Muscle of leg (tissue), 11 donors: ENCODE data around the gene PWWP2A. TPM values are rescaled to one million over a fixed set of nuclear protein-coding genes. Genes with fewer than 3 reads are reported as not detected.

Experiments used
- DNase-seq: peaks from one replicate; pipeline ENCODE4 v3.0.0; 2013
- H3K27ac ChIP-seq: one replicate; pipeline ENCODE4 v1.5.1; 2013; ENCODE audit warnings: mild to moderate bottlenecking, low read length, control low read depth
- H3K27me3 ChIP-seq: one replicate; pipeline ENCODE4 v1.6.1; 2013; ENCODE audit warnings: low read length; ENCODE audit not compliant: control insufficient read depth, insufficient read depth
- H3K36me3 ChIP-seq: one replicate; pipeline ENCODE4 v1.6.1; 2013; ENCODE audit warnings: low read length; ENCODE audit not compliant: control insufficient read depth, insufficient read depth
- H3K4me1 ChIP-seq: one replicate; pipeline ENCODE4 v1.6.1; 2013; ENCODE audit warnings: low read length; ENCODE audit not compliant: control insufficient read depth, insufficient read depth
- H3K4me3 ChIP-seq: one replicate; pipeline ENCODE4 v1.5.1; 2013; ENCODE audit warnings: low read length, control low read depth
- H3K9me3 ChIP-seq: replicated peaks from 2 replicates; pipeline ENCODE4 v1.6.1; 2013; ENCODE audit warnings: low read depth, low read length; ENCODE audit not compliant: control insufficient read depth
- whole genome bisulfite sequencing: methylation state at CpG from one replicate; pipeline ENCODE4 v1.1.5; 2013; ENCODE audit warnings: missing lambda C conversion rate; ENCODE audit not compliant: insufficient coverage; 5-methylcytosine and 5-hydroxymethylcytosine counted together
- polyA plus RNA-seq, 8 donors: library from polyadenylated mRNA; unstranded; fragments of 120-200 nt; gene quantifications; one replicate each; pipeline versions ENCODE4 v1.2.1 to v1.2.3, GENCODE V29; 2013; ENCODE audit warnings: inconsistent platforms in 1 of 8, low replicate concordance in 1 of 8; ENCODE audit not compliant: insufficient read length in 8 of 8, insufficient read depth in 1 of 8
- total RNA-seq: library from RNA; stranded (reverse); fragments of 120-200 nt; gene quantifications from one replicate; pipeline ENCODE4 v1.2.4, GENCODE V29; 2013

The PWWP2A gene
- total and polyA plus RNA-seq, 9 donors: 12.1 to 19.1 (median 14.3) TPM

DNA sequence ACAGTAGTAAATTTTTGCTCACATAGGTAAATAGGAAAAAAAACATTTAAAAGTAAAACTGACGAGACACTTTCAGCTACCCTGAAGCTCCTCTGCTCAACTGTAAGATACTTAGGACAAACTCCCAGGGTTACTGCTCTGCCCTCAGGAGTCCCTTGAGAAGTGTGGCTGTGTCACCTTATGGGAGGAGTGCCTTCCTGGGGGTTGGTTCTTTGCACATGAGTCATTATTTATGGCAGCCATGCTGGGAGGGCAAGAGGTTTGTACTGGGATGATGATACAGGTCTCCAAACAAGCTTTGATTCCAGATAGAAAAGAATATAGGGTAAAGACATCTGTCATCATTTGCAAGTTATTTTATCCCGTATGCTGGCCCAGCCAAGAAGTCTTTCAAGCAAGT, 64.4 kb downstream of the PWWP2A start:
- DNase-seq: no peak
- Histone ChIP-seq H3K36me3 (peaks cover 54% of the 10 kb centered on the region), H3K27me3 (no peaks in the 10 kb centered on the region), H3K4me3 (no peak overlapping the region), H3K9me3 (peaks cover 5% of the 10 kb centered on the region), H3K27ac (no peak overlapping the region), H3K4me1 (no peaks in the 10 kb centered on the region)
- WGBS: no CpG with 5 or more reads among the region's 2 CpGs

DNA sequence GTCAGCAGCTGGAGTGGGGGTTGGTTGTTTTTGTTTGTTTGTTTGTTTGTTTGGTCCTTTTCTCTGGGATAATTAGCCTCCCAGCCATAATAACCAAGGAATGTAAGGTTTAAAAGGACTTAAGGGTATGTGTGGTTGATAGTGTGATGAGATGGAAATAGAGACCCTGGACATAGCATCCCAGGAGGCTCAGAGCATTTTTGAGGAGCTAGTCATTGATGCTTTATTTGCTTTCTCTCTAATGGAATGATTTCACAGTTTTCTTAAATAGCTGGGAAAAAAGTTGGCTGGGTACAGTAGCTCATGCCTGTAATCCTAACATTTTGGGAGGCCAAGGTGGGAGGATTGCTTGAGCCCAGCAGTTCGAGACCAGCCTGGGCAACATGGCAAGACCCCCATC, 65.2 kb downstream of the PWWP2A start:
- Histone ChIP-seq H3K9me3 (peaks cover 5% of the 10 kb centered on the region), H3K27me3 (no peaks in the 10 kb centered on the region), H3K36me3 (peaks cover 52% of the 10 kb centered on the region), H3K4me3 (no peak overlapping the region), H3K27ac (no peak overlapping the region), H3K4me1 (no peaks in the 10 kb centered on the region)
- no peak for DNase-seq
- WGBS: 83% methylated on average over 1 of the region's 1 CpG

GRCh38 chr5:160049099-160049498, 70.2 kb downstream of the PWWP2A start:
- H3K4me3 ChIP-seq: no peak overlapping the region
- no peaks in the 10 kb centered on the region for H3K9me3 ChIP-seq
- H3K36me3 ChIP-seq: peaks cover 38% of the 10 kb centered on the region
- H3K27me3 ChIP-seq: no peaks in the 10 kb centered on the region
- no peaks in the 10 kb centered on the region for H3K4me1 ChIP-seq
- WGBS: no CpG with 5 or more reads among the region's 3 CpGs
- DNase-seq: no peak
- H3K27ac ChIP-seq: no peak overlapping the region

- H3K4me3 ChIP-seq: no peak overlapping the region
- no peaks in the 10 kb centered on the region for H3K9me3 ChIP-seq
- H3K27me3 ChIP-seq: no peaks in the 10 kb centered on the region
- 97% methylated on average over 6 of the region's 9 CpGs for WGBS
- H3K36me3 ChIP-seq: peaks cover 35% of the 10 kb centered on the region
- peak; percentile 18 for DNase-seq
- H3K4me1 ChIP-seq: no peaks in the 10 kb centered on the region
- no peak overlapping the region for H3K27ac ChIP-seq
These were observed 71.1 kb downstream of the PWWP2A start for GRCh38 chr5:160048131-160048530.

DNA sequence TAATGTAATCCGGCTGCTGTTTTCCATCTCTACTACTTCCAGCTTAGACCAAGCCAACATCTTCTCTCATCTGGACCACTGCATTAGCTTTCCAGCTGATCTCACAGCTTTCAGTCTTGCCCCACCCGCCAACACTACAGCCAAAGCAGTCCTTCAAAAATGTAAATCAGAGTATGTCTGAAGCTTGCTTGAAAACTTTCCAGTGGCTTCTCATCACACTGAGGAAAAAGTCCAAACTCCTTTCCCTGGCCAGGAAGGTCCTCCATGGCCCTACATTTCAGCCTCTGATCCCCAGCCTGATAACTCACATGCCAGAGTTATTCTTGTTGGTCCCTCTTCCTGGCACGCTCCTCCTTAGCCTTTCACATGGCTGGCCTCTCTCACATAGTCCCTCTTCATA, 71.8 kb downstream of the PWWP2A start:
- H3K4me1 ChIP-seq: no peaks in the 10 kb centered on the region
- H3K4me3 ChIP-seq: no peak overlapping the region
- peak; percentile 85 for DNase-seq
- H3K9me3 ChIP-seq: no peaks in the 10 kb centered on the region
- H3K27me3 ChIP-seq: no peaks in the 10 kb centered on the region
- H3K27ac ChIP-seq: peak overlapping the region; percentile 7
- 42% methylated on average over 1 of the region's 3 CpGs for WGBS
- H3K36me3 ChIP-seq: peaks cover 31% of the 10 kb centered on the region

GRCh38 chr5:160044967-160045366, 74.3 kb downstream of the PWWP2A start:
- H3K9me3 ChIP-seq: no peaks in the 10 kb centered on the region
- no peak overlapping the region for H3K4me3 ChIP-seq
- H3K27me3 ChIP-seq: no peaks in the 10 kb centered on the region
- H3K27ac ChIP-seq: no peak overlapping the region
- H3K4me1 ChIP-seq: no peaks in the 10 kb centered on the region
- peaks cover 29% of the 10 kb centered on the region for H3K36me3 ChIP-seq
- WGBS: no CpG with 5 or more reads among the region's 3 CpGs
- DNase-seq: peak; percentile 22

- Histone ChIP-seq H3K9me3 (no peaks in the 10 kb centered on the region), H3K4me1 (no peaks in the 10 kb centered on the region), H3K36me3 (peaks cover 26% of the 10 kb centered on the region), H3K27me3 (no peaks in the 10 kb centered on the region), H3K4me3 (no peak overlapping the region), H3K27ac (no peak overlapping the region)
- WGBS: 100% methylated on average over 1 of the region's 1 CpG
- DNase-seq: no peak
These were observed 74.9 kb downstream of the PWWP2A start for GRCh38 chr5:160044391-160044804.

DNA sequence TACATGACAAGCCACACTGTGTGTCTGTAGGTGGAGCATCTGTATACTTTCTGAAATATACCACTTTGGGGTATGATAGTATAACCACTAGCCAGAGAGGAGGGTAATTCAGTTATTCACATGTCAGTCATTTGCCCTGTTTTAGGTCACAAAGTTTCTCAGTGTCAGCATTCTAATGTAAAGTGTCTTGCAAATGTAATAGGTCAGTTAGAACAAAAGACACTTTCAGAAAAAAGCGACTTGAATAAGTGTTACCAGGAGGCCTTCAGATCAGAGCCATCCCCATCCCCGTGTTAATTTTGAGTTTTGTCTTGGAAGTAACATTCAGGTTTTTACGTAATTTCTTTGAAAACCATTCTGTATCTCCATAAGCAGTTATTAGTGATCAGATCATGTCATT, 76.6 kb downstream of the PWWP2A start:
- Histone ChIP-seq H3K4me3 (no peak overlapping the region), H3K27ac (no peak overlapping the region), H3K4me1 (no peaks in the 10 kb centered on the region), H3K27me3 (no peaks in the 10 kb centered on the region), H3K36me3 (peaks cover 29% of the 10 kb centered on the region), H3K9me3 (no peaks in the 10 kb centered on the region)
- DNase-seq: no peak
- no CpG with 5 or more reads among the region's 3 CpGs for WGBS

Other genes starting within 250 kb of the PWWP2A start
- 0.13 TPM for gene ADRA1B, start 203.0 kb downstream of the PWWP2A start, total RNA-seq
- gene ADRA1B, start 203.0 kb downstream of the PWWP2A start, polyA plus RNA-seq: under 1 TPM; 0.11 to 0.34 (median 0.26) TPM
- gene TTC1, start 110.3 kb downstream of the PWWP2A start, total RNA-seq: 44.4 TPM
- gene TTC1, start 110.3 kb downstream of the PWWP2A start, polyA plus RNA-seq: 10 to 100 TPM; 41.3 to 47.5 (median 44.6) TPM
- gene FABP6, start 110.1 kb upstream of the PWWP2A start, total RNA-seq: 0.09 TPM
- under 1 TPM in 6 of 8 donors, not detected in 2; 0.21 to 0.90 (median 0.38) TPM for gene FABP6, start 110.1 kb upstream of the PWWP2A start, polyA plus RNA-seq
- gene CCNJL, start 193.1 kb upstream of the PWWP2A start, total RNA-seq: 3.8 TPM
- gene CCNJL, start 193.1 kb upstream of the PWWP2A start, polyA plus RNA-seq: 1 to 10 TPM; 4.6 to 6.6 (median 6.0) TPM